Activated CD4-positive, CD25-positive, alpha-beta regulatory T cell (primary cell): ENCODE data around the gene OR10H4.
"Not testable (repeated sequence)": the region's sequence is repeated elsewhere in the genome, so short reads cannot be mapped to it uniquely, and the experiment has no call there.

ENCODE experiments used
- DNase-seq, 4 experiments: peaks; one replicate each; lab custom pipeline; 2025; lab: John Stamatoyannopoulos, UW

OR10H4 gene

GRCh38 chr19:15944401-15944800 lies 4.4 kb upstream of the OR10H4 start:
- no peak for DNase-seq

- no peak for DNase-seq
Measured at GRCh38 chr19:15945301-15945700, 3.5 kb upstream of the OR10H4 start.

GRCh38 chr19:15954820-15955219 lies 6.0 kb downstream of the OR10H4 start:
- no peak for DNase-seq

GRCh38 chr19:15962319-15962718 lies 13.5 kb downstream of the OR10H4 start:
- no peak for DNase-seq

GRCh38 chr19:15964231-15964630 lies 15.4 kb downstream of the OR10H4 start:
- DNase-seq = no peak

GRCh38 chr19:15971224-15971780 lies 22.5 kb downstream of the OR10H4 start:
- no peak for DNase-seq

GRCh38 chr19:15972043-15972442 lies 23.2 kb downstream of the OR10H4 start:
- DNase-seq = not testable (repeated sequence)

- DNase-seq = no peak
Measured at GRCh38 chr19:15974856-15975255, 26.0 kb downstream of the OR10H4 start.

GRCh38 chr19:15976836-15977689 lies 28.3 kb downstream of the OR10H4 start:
- no peak for DNase-seq

- no peak for DNase-seq
Measured at GRCh38 chr19:15977690-15978089, 28.9 kb downstream of the OR10H4 start.

GRCh38 chr19:15979293-15979692 lies 30.5 kb downstream of the OR10H4 start:
- no peak for DNase-seq

GRCh38 chr19:15985831-15986230 lies 37.0 kb downstream of the OR10H4 start:
- DNase-seq = not testable (repeated sequence)

GRCh38 chr19:15986701-15987100 lies 37.9 kb downstream of the OR10H4 start:
- DNase-seq = no peak

GRCh38 chr19:15989889-15990288 lies 41.1 kb downstream of the OR10H4 start:
- DNase-seq = no peak

GRCh38 chr19:15991602-15992001 lies 42.8 kb downstream of the OR10H4 start:
- no peak for DNase-seq

- DNase-seq = no peak
Measured at GRCh38 chr19:15992014-15992413, 43.2 kb downstream of the OR10H4 start.

GRCh38 chr19:15995536-15995935 lies 46.7 kb downstream of the OR10H4 start:
- DNase-seq = no peak

- no peak for DNase-seq
Measured at GRCh38 chr19:15998166-15998565, 49.4 kb downstream of the OR10H4 start.
